Neutrophil (primary cell): ENCODE measurements around the gene BMPER.

Source experiments
- H3K27ac ChIP-seq: fragments of 200-600 bp; sonication (generic); 2 replicates; pipeline ENCODE4 v1.5.1; 2016; ENCODE audit warnings: mild to moderate bottlenecking, moderate library complexity
- H3K27me3 ChIP-seq: fragments of 200-600 bp; sonication (generic); 2 replicates; pipeline ENCODE4 v1.6.0; 2016; ENCODE audit warnings: mild to moderate bottlenecking
- H3K36me3 ChIP-seq: fragments of 200-600 bp; sonication (generic); 2 replicates; pipeline ENCODE4 v1.5.1; 2017
- H3K4me1 ChIP-seq, 2 experiments: fragments of 200-600 bp in 1 of 2; sonication (generic) in 1 of 2; 1 replicate in 1 of 2; 2 replicates in 1 of 2; pipeline versions ENCODE4 v1.5.1 to v1.6.1; 2013 to 2016; ENCODE audit warnings: low read depth in 1 of 2, low read length in 1 of 2, mild to moderate bottlenecking in 1 of 2, moderate library complexity in 1 of 2; ENCODE audit not compliant: control insufficient read depth in 1 of 2, insufficient read depth in 1 of 2
- H3K4me3 ChIP-seq, 2 experiments: fragments of 200-600 bp in 1 of 2; sonication (generic) in 1 of 2; 1 replicate in 1 of 2; 2 replicates in 1 of 2; pipeline ENCODE4 v1.5.1; 2013 to 2016; ENCODE audit warnings: low read depth in 1 of 2, low read length in 1 of 2, mild to moderate bottlenecking in 1 of 2, moderate library complexity in 1 of 2
- H3K9me3 ChIP-seq: fragments of 200-600 bp; sonication (generic); 2 replicates; pipeline ENCODE4 v1.5.1; 2016
- CTCF ChIP-seq: fragments of 200-600 bp; sonication (generic); IDR thresholded peaks from 2 replicates; pipeline ENCODE4 v1.5.1; 2016; ENCODE audit warnings: antibody characterized with exemption

BMPER gene

GRCh38 chr7:34038816-34039470 lies 133.6 kb downstream of the BMPER start:
- no peak overlapping the region for H3K4me3 ChIP-seq
- no peaks in the 10 kb centered on the region for H3K27me3 ChIP-seq
- H3K27ac ChIP-seq, result no peak overlapping the region
- no peaks in the 10 kb centered on the region for H3K4me1 ChIP-seq
- no peak for TF ChIP-seq CTCF
- H3K36me3 ChIP-seq, result no peaks in the 10 kb centered on the region
- H3K9me3 ChIP-seq, result no peaks in the 10 kb centered on the region

- TF ChIP-seq CTCF, result no peak
- Histone ChIP-seq H3K4me1 (no peaks in the 10 kb centered on the region), H3K36me3 (no peaks in the 10 kb centered on the region), H3K27me3 (no peaks in the 10 kb centered on the region), H3K4me3 (no peak overlapping the region), H3K9me3 (no peaks in the 10 kb centered on the region), H3K27ac (no peak overlapping the region)
Measured at GRCh38 chr7:34041707-34042106, 136.4 kb downstream of the BMPER start.

GRCh38 chr7:34042406-34042805 lies 137.1 kb downstream of the BMPER start:
- Histone ChIP-seq H3K27ac (no peak overlapping the region), H3K4me3 (no peak overlapping the region), H3K27me3 (no peaks in the 10 kb centered on the region), H3K36me3 (no peaks in the 10 kb centered on the region), H3K4me1 (no peaks in the 10 kb centered on the region), H3K9me3 (no peaks in the 10 kb centered on the region)
- TF ChIP-seq CTCF, result no peak

GRCh38 chr7:34043461-34044305 lies 138.3 kb downstream of the BMPER start:
- no peaks in the 10 kb centered on the region for H3K4me1 ChIP-seq
- no peak for TF ChIP-seq CTCF
- no peak overlapping the region for H3K27ac ChIP-seq

GRCh38 chr7:34044306-34044643 lies 138.9 kb downstream of the BMPER start:
- no peaks in the 10 kb centered on the region for H3K9me3 ChIP-seq
- TF ChIP-seq CTCF, result no peak
- H3K27ac ChIP-seq, result no peak overlapping the region
- H3K4me3 ChIP-seq, result no peak overlapping the region
- H3K27me3 ChIP-seq, result no peaks in the 10 kb centered on the region
- H3K4me1 ChIP-seq, result no peaks in the 10 kb centered on the region
- no peaks in the 10 kb centered on the region for H3K36me3 ChIP-seq

More at GRCh38 chr7:34043461-34044305, 138.3 kb downstream of the BMPER start:
- Histone ChIP-seq H3K27me3 (no peaks in the 10 kb centered on the region), H3K36me3 (no peaks in the 10 kb centered on the region), H3K4me3 (no peak overlapping the region), H3K9me3 (no peaks in the 10 kb centered on the region)
